Thyroid gland (tissue), 4 donors: ENCODE results near the gene SMIM35. TPM values are rescaled to one million over a fixed set of nuclear protein-coding genes. Genes with fewer than 3 reads are reported as not detected.
A peak's percentile ranks its signal among the peaks of the same experiment; 100 is the strongest.

Source experiments
- DNase-seq, 2 donors: peaks; one replicate each; pipeline ENCODE4 v3.0.0-alpha.2; 2019
- H3K27ac ChIP-seq, 3 donors: fragments of 200-600 bp; sonication (generic); 1 replicate in 2 of 3; 2 replicates in 1 of 3; pipeline ENCODE4 v1.5.1; 2016 to 2019; ENCODE audit warnings: mild to moderate bottlenecking in 1 of 3, moderate library complexity in 1 of 3
- H3K27me3 ChIP-seq: fragments of 200-600 bp; sonication (generic); one replicate; pipeline ENCODE4 v1.5.1; 2019
- H3K36me3 ChIP-seq, 2 donors: fragments of 200-600 bp; sonication (generic); one replicate each; pipeline ENCODE4 v1.5.1; 2016 to 2019
- H3K4me1 ChIP-seq, 2 donors: fragments of 200-600 bp; sonication (generic); one replicate each; pipeline ENCODE4 v1.5.1; 2017 to 2019
- H3K4me3 ChIP-seq, 3 donors: fragments of 200-600 bp; sonication (generic); replicated peaks in 1 of 3; 1 replicate in 2 of 3; 2 replicates in 1 of 3; pipeline ENCODE4 v1.5.1; 2016; ENCODE audit warnings: mild to moderate bottlenecking in 1 of 3
- H3K9me3 ChIP-seq: fragments of 200-600 bp; sonication (generic); one replicate; pipeline ENCODE4 v1.5.1; 2017
- POLR2A ChIP-seq, 2 donors: fragments of 450-650 bp; IDR thresholded peaks; one replicate each; pipeline ENCODE4 v1.6.1; 2017; ENCODE audit warnings: antibody characterized with exemption in 2 of 2, mild to moderate bottlenecking in 2 of 2, moderate library complexity in 1 of 2
- WGBS, 2 donors: methylation state at CpG; one replicate each; pipeline ENCODE4 v1.1.5; 2017; 5-methylcytosine and 5-hydroxymethylcytosine counted together
- intact Hi-C: fragments of 100-400 bp; cut with DNase I; formaldehyde crosslinking; loops from one replicate; pipeline ENCODE4 v1.15.1; 2023
- total RNA-seq, 4 donors: library from RNA; depleted of rRNA; stranded (reverse); fragments of >200 nt; gene quantifications; one replicate each; pipeline ENCODE4 v1.2.3, GENCODE V29; 2016
- TF ChIP-seq, protein P1 (sequence below), 6 experiments: fragments of 200-600 bp in 3 of 6; fragments of 450-650 bp in 3 of 6; sonication (generic) in 3 of 6; IDR thresholded peaks; one replicate each; pipeline ENCODE4 v1.5.1; 2016 to 2019; ENCODE audit warnings: antibody characterized with exemption in 6 of 6, mild to moderate bottlenecking in 2 of 6, inconsistent platforms in 1 of 6, moderate library complexity in 1 of 6

SMIM35 gene
- total RNA-seq, 4 donors from 2014 or later: not detected

GRCh38 chr11:118087931-118088330 is 1.2 kb upstream of the SMIM35 start:
- WGBS, 2 donors: 89% methylated on average over 6 of the region's 6 CpGs
- intact Hi-C loops: no loop called here
- Histone ChIP-seq H3K9me3 (no peaks in the 10 kb centered on the region), H3K4me3 (no peak overlapping the region), H3K27me3 (no peaks in the 10 kb centered on the region), H3K27ac (no peak overlapping the region), H3K36me3 (no peaks in the 10 kb centered on the region), H3K4me1 (peaks cover 10 to 20% of the 10 kb centered on the region in 2 donors)
- DNase-seq: no peak
- no peak for TF ChIP-seq POLR2A (IDR thresholded peaks at IDR 0.05)
- TF ChIP-seq, protein P1, sequence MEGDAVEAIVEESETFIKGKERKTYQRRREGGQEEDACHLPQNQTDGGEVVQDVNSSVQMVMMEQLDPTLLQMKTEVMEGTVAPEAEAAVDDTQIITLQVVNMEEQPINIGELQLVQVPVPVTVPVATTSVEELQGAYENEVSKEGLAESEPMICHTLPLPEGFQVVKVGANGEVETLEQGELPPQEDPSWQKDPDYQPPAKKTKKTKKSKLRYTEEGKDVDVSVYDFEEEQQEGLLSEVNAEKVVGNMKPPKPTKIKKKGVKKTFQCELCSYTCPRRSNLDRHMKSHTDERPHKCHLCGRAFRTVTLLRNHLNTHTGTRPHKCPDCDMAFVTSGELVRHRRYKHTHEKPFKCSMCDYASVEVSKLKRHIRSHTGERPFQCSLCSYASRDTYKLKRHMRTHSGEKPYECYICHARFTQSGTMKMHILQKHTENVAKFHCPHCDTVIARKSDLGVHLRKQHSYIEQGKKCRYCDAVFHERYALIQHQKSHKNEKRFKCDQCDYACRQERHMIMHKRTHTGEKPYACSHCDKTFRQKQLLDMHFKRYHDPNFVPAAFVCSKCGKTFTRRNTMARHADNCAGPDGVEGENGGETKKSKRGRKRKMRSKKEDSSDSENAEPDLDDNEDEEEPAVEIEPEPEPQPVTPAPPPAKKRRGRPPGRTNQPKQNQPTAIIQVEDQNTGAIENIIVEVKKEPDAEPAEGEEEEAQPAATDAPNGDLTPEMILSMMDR (IDR thresholded peaks at IDR 0.05): no peak

- H3K9me3 ChIP-seq: no peaks in the 10 kb centered on the region
- peaks cover 10 to 21% of the 10 kb centered on the region in 2 donors for H3K4me1 ChIP-seq
- no peaks in the 10 kb centered on the region for H3K27me3 ChIP-seq
- no peaks in the 10 kb centered on the region for H3K36me3 ChIP-seq
- H3K27ac ChIP-seq: peak overlapping the region; percentile 6 to 73 (median 41)
- no peak overlapping the region for H3K4me3 ChIP-seq
- no peak for DNase-seq
- intact Hi-C loops: no loop called here
- TF ChIP-seq, protein P1 (IDR thresholded peaks at IDR 0.05): no peak
- TF ChIP-seq POLR2A (IDR thresholded peaks at IDR 0.05): no peak
These were observed 2.1 kb downstream of the SMIM35 start for GRCh38 chr11:118084656-118085055.

- no peak for TF ChIP-seq POLR2A (IDR thresholded peaks at IDR 0.05)
- TF ChIP-seq, protein P1 (IDR thresholded peaks at IDR 0.05): no peak
- Histone ChIP-seq H3K4me3 (no peak overlapping the region), H3K27ac (peak overlapping the region; percentile 6 to 73 (median 41)), H3K4me1 (peaks cover 10 to 21% of the 10 kb centered on the region in 2 donors), H3K36me3 (no peaks in the 10 kb centered on the region), H3K9me3 (no peaks in the 10 kb centered on the region), H3K27me3 (no peaks in the 10 kb centered on the region)
- 11 to 13% methylated on average over 4 of the region's 4 CpGs for WGBS, 2 donors
- intact Hi-C loops: no loop called here
- peak; percentile 36 to 40 for DNase-seq
These were observed 2.5 kb downstream of the SMIM35 start for GRCh38 chr11:118084247-118084646.

DNA sequence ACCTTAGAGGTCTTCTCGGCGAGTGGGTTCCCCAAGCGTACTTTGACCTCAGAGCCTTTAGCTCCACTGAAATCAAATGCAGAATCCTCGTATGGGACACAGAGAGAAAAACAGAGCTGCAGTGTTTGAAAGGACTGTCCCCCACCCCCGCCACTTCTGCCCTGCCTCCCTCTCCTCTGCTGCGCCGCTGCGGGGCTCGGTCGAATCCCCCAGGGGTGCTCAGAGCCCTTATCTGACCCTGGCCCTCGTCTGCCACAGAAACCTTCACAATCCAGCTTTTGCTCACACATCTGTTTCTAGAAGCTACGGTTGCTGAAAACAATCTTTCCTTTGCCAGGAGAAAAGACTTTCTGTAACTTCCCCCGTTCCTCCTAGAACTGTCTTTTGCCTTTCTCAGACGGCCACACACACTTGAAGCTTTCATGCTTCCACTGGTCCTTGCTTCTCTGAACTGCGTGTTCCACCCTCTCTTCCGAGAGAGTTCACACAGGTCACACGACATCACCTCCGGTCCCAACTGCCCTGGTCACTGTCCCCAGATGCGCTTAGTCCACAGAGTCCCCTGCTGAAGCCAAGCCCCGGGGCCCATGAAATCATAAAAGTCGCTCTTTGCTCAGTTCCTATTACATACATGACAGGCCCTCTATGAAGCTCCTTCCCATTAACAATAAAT is 3.7 kb downstream of the SMIM35 start:
- no peaks in the 10 kb centered on the region for H3K9me3 ChIP-seq
- H3K36me3 ChIP-seq: no peaks in the 10 kb centered on the region
- no peaks in the 10 kb centered on the region for H3K27me3 ChIP-seq
- 68 to 76% methylated on average over 21 of the region's 21 CpGs for WGBS, 2 donors
- H3K4me3 ChIP-seq: no peak overlapping the region
- DNase-seq: no peak
- no peak overlapping the region for H3K27ac ChIP-seq
- TF ChIP-seq, protein P1 (IDR thresholded peaks at IDR 0.05): no peak
- no peak for TF ChIP-seq POLR2A (IDR thresholded peaks at IDR 0.05)
- peaks cover 10 to 21% of the 10 kb centered on the region in 2 donors for H3K4me1 ChIP-seq
- intact Hi-C loops: no loop called here

- Histone ChIP-seq H3K4me1 (peaks cover 14 to 32% of the 10 kb centered on the region in 2 donors), H3K9me3 (no peaks in the 10 kb centered on the region), H3K4me3 (no peak overlapping the region), H3K27me3 (no peaks in the 10 kb centered on the region), H3K27ac (no peak overlapping the region), H3K36me3 (no peaks in the 10 kb centered on the region)
- DNase-seq: no peak
- TF ChIP-seq, protein P1 (IDR thresholded peaks at IDR 0.05): no peak
- TF ChIP-seq POLR2A (IDR thresholded peaks at IDR 0.05): no peak
- WGBS, 2 donors: 85 to 90% methylated on average over 18 of the region's 18 CpGs
- intact Hi-C loops: no loop called here
These were observed 5.4 kb downstream of the SMIM35 start for GRCh38 chr11:118081241-118081958.
